Stomach smooth muscle (tissue), 2 donors: ENCODE measurements around the gene PTH1R.

ENCODE experiments used
- H3K27ac ChIP-seq: one replicate; pipeline ENCODE4 v1.7.0; 2013; ENCODE audit warnings: mild to moderate bottlenecking, low read length, inconsistent platforms
- H3K27me3 ChIP-seq, 2 donors: one replicate each; pipeline ENCODE4 v1.7.0; 2013; ENCODE audit warnings: low read length in 2 of 2; ENCODE audit not compliant: insufficient read depth in 2 of 2, control insufficient read depth in 1 of 2
- H3K36me3 ChIP-seq, 2 donors: one replicate each; pipeline ENCODE4 v1.7.0; 2013; ENCODE audit warnings: low read length in 2 of 2; ENCODE audit not compliant: control insufficient read depth in 2 of 2, insufficient read depth in 2 of 2
- H3K4me1 ChIP-seq: one replicate; pipeline ENCODE4 v1.7.0; 2013; ENCODE audit warnings: low read length; ENCODE audit not compliant: control insufficient read depth, insufficient read depth
- H3K4me3 ChIP-seq, 2 donors: one replicate each; pipeline ENCODE4 v1.7.0; 2013; ENCODE audit warnings: low read length in 2 of 2
- H3K9ac ChIP-seq, 2 donors: one replicate each; pipeline ENCODE4 v1.7.0; 2013; ENCODE audit warnings: low read length in 2 of 2, mild to moderate bottlenecking in 1 of 2
- H3K9me3 ChIP-seq, 2 donors: one replicate each; pipeline ENCODE4 v1.7.0; 2013; ENCODE audit warnings: low read length in 2 of 2; ENCODE audit not compliant: control insufficient read depth in 2 of 2
- donor health status: healthy.
- donor health status: Pancreatic carcinoma.

The PTH1R gene

GRCh38 chr3:46916799-46917198 lies 39.3 kb downstream of the PTH1R start:
- H3K27ac ChIP-seq: no peak overlapping the region
- no peaks in the 10 kb centered on the region for H3K9me3 ChIP-seq
- no peak overlapping the region for H3K4me3 ChIP-seq
- H3K36me3 ChIP-seq: peaks cover 27% of the 10 kb centered on the region in 2 donors
- peaks cover 8% of the 10 kb centered on the region for H3K4me1 ChIP-seq
- H3K9ac ChIP-seq: no peak overlapping the region
- no peaks in the 10 kb centered on the region for H3K27me3 ChIP-seq

DNA sequence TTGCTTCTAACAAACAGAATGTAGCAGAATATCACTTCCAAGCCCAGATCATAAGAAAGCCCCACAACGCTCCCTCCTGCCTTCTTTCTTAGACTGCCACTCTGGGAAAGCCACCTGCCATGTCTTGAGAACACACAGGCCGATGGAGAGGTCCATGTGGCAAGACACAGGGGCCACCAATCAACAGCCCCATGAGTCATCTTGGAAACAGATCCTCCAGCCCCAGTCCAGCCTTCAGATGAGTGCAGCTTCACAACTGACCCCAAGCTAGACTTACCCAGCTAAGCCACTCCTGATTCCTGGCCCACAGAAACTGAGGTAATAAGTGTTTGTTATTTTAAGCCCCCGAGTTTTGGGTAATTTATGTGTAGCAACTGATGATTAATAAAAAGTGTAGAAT lies 39.7 kb downstream of the PTH1R start:
- no peaks in the 10 kb centered on the region for H3K27me3 ChIP-seq
- H3K36me3 ChIP-seq: peaks cover 31% of the 10 kb centered on the region in 2 donors
- no peaks in the 10 kb centered on the region for H3K9me3 ChIP-seq
- H3K27ac ChIP-seq: no peak overlapping the region
- H3K4me3 ChIP-seq: no peak overlapping the region
- H3K4me1 ChIP-seq: peaks cover 8% of the 10 kb centered on the region
- no peak overlapping the region for H3K9ac ChIP-seq

GRCh38 chr3:46918202-46918601 lies 40.7 kb downstream of the PTH1R start:
- Histone ChIP-seq H3K27me3 (no peaks in the 10 kb centered on the region), H3K9ac (no peak overlapping the region), H3K9me3 (no peaks in the 10 kb centered on the region), H3K4me1 (peaks cover 11% of the 10 kb centered on the region), H3K4me3 (no peak overlapping the region), H3K36me3 (peaks cover 39 to 40% of the 10 kb centered on the region in 2 donors), H3K27ac (no peak overlapping the region)

DNA sequence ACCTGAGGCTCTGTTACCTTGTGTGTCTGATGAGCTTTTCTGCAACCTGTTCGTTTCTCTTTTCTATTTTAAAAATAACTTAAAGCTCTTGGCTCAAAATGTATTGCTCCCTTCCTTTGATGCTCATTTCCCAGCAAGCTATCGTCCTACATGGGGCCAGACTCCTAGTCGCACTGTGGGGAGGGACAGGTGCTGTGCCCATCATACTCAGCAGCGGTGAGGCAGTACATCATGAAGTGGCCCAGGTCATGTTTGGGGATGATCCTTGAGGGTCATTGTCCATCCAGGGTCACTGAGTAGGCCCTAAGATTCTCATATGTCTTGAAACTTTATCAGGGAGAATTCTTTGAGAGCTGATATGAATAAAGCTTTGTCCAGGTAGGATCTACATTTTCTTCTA lies 41.1 kb downstream of the PTH1R start:
- Histone ChIP-seq H3K4me3 (no peak overlapping the region), H3K36me3 (peaks cover 39 to 42% of the 10 kb centered on the region in 2 donors), H3K27me3 (no peaks in the 10 kb centered on the region), H3K9me3 (no peaks in the 10 kb centered on the region), H3K4me1 (peaks cover 12% of the 10 kb centered on the region), H3K27ac (no peak overlapping the region), H3K9ac (no peak overlapping the region)

DNA sequence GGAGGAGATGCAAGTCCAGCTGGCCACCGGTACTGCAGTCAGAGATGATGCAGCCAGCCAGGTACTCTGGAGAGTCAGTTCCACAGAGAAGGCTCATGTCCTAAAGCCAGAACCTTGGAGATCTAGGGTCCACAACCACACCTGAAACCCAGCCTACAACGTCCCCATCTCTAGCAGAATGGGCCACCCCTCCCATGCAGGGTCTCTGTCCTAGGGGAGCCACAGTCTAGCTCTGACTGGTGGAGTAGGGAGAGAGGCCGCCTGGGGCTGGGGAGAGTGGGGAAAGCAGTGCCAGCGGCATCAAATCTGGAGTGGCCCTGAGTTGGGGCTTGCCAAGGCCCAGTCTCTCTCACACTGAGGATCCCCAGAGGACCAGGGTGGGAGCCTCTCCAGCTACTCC lies 43.5 kb downstream of the PTH1R start:
- Histone ChIP-seq H3K9me3 (no peaks in the 10 kb centered on the region), H3K27ac (no peak overlapping the region), H3K9ac (no peak overlapping the region), H3K27me3 (no peaks in the 10 kb centered on the region), H3K36me3 (peaks cover 56 to 62% of the 10 kb centered on the region in 2 donors), H3K4me1 (peaks cover 23% of the 10 kb centered on the region), H3K4me3 (no peak overlapping the region)

DNA sequence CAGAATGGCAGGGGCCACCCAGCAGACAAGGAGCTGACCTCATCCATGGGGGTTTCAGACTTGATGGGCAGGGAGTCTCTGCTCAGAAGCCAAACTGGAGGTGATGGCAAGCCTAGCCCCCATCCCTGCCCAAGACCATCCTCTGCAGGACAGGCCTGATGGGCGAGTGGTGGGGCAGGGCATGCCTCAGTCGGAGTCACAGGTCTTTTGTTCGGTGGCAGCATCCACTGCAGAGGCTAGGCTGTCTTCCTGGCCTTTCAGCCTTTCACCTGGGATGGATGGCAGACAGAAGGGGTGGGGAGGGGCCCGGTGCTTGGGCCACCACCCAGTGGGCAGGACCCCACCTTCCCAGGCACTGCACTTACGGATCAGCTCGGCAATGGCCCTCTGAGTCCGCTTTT lies 44.4 kb downstream of the PTH1R start:
- H3K9ac ChIP-seq: no peak overlapping the region
- no peak overlapping the region for H3K4me3 ChIP-seq
- peaks cover 59 to 68% of the 10 kb centered on the region in 2 donors for H3K36me3 ChIP-seq
- no peak overlapping the region for H3K27ac ChIP-seq
- peaks cover 32% of the 10 kb centered on the region for H3K4me1 ChIP-seq
- H3K9me3 ChIP-seq: no peaks in the 10 kb centered on the region
- no peaks in the 10 kb centered on the region for H3K27me3 ChIP-seq

DNA sequence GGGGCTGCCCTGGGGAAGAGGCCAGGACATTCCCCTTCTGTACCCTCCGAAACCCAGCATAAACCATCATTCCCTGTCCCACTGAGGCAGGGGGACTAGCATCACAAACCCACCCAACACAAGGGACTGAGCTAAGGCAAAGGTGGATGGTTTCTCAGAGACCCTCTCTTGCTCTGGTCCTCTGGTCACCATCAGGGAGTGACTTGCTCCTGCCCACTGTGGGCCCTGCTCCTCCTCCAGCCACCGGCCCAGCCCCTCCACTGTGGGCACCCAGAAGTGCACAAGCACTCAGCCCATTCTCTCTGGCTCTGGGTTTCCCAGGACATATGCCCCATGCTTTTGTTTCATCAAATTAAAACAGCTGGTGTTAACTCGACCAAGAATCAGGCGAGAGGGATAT lies 44.9 kb downstream of the PTH1R start:
- no peaks in the 10 kb centered on the region for H3K27me3 ChIP-seq
- H3K36me3 ChIP-seq: peaks cover 56 to 65% of the 10 kb centered on the region in 2 donors
- H3K4me3 ChIP-seq: no peak overlapping the region
- H3K9ac ChIP-seq: no peak overlapping the region
- no peak overlapping the region for H3K27ac ChIP-seq
- no peaks in the 10 kb centered on the region for H3K9me3 ChIP-seq
- peaks cover 37% of the 10 kb centered on the region for H3K4me1 ChIP-seq

DNA sequence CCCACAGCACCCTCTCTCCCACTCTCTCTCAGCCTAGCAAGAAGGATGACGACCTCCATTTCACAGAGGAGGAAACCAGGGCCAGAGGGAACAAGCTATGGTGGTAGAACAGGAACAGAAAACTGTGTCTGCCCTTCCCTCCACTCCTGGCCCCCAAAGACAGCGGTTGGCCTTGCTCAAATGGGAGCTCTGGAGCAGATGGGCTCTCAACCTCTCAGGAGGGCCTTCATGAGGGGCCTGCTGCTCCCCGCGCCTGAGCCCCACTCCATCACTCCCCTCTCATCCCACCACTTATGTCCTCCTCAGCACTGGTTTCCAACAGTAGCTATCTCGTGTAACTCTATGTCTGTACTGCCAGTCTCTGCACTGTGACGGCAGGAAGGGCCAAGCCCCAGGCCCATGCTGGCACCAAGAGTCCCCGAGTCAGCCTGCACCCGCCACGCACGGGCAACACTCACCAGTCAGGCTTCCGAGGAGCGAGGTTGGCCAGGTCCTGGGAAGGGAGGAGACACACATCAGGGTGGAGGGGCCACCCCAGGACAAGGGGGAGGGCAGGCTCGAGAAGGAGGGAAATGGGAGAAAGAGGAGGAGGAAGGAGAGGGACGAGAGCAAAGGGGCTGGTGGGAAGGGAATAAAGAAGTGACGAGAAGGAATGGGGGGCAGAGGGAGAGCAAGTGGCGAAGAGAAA lies 45.5 kb downstream of the PTH1R start:
- no peaks in the 10 kb centered on the region for H3K9me3 ChIP-seq
- no peaks in the 10 kb centered on the region for H3K27me3 ChIP-seq
- H3K36me3 ChIP-seq: peaks cover 57 to 65% of the 10 kb centered on the region in 2 donors
- no peak overlapping the region for H3K4me3 ChIP-seq
- H3K9ac ChIP-seq: no peak overlapping the region
- H3K27ac ChIP-seq: no peak overlapping the region
- peaks cover 42% of the 10 kb centered on the region for H3K4me1 ChIP-seq

DNA sequence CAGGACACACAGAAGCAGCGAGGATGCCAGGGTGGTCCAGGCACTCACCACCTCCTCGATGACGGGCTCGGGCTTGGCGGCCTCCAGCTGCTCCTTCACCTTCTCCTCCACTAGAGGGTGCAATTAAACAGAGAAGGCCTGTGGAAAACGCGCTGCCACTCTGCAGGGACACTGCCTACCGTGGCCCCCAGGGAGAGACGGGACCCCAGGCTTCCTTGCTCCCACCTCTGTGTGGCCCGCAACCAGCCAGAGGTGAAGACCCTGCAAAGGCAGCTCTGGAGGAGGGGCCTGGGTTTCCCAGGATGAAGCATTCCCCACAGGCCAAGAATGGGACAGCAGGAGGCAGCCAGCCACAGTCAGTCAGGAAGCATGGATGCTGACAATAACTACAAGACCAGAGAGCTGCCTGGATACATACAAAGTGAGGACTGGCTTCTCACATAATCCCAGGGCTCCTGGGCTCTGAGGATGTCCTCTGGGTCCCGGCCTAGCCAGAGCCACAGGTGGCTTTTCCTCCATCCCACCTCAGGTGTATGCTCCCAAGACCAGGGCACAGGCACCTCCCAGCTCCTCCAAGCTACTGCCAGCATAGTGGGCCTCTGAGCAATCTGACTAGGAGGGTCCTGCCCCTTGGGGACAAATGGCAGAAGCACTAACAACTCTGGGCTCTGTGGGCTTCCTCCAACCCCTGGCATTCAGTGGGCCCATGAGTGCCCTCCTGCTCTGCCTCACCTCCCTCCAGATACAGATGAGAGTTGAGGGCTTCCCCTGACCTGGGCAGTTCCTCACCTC lies 46.2 kb downstream of the PTH1R start:
- H3K4me3 ChIP-seq: no peak overlapping the region
- no peak overlapping the region for H3K27ac ChIP-seq
- peaks cover 57 to 64% of the 10 kb centered on the region in 2 donors for H3K36me3 ChIP-seq
- H3K9me3 ChIP-seq: no peaks in the 10 kb centered on the region
- no peak overlapping the region for H3K9ac ChIP-seq
- no peaks in the 10 kb centered on the region for H3K27me3 ChIP-seq
- peaks cover 42% of the 10 kb centered on the region for H3K4me1 ChIP-seq

DNA sequence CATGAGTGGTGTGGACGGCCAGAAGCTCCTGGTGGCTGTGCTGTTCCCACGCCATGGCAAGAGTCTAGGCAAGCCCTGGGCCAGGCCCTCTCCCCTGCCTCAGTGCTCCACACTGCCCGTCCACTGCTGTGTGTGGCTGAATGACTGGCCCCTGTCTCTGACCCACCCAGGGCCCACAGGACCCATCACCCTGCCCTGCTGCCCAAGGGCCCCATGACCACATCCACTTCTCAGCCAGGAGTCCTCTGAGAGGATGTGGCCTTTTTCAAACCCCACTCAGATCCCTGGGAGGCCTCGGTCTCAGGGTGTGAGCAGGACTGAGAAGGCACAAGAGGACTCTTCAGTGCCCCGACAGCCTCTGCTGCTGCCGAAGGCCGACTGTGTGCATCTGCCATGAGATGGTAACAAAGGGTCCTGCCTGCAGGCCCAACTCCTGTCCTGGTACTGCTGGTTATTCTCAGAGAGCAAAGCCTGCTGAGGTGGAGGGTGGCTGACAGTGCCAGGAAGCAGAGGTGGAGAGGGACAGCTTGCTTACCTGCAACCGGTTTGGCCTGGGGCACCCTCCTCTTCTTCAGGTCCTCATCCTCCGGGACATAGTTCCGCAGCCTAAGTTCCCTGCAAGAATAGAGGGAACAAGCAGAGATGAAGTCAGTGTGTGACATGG lies 47.5 kb downstream of the PTH1R start:
- Histone ChIP-seq H3K9me3 (no peaks in the 10 kb centered on the region), H3K9ac (no peak overlapping the region), H3K27ac (no peak overlapping the region), H3K27me3 (no peaks in the 10 kb centered on the region), H3K4me3 (no peak overlapping the region), H3K4me1 (peaks cover 51% of the 10 kb centered on the region), H3K36me3 (peaks cover 50 to 59% of the 10 kb centered on the region in 2 donors)
